Suppressor macrophage treated with lipopolysaccharide for 4 hours (primary cell): ENCODE measurements around the gene PDZD4.

ENCODE experiments used
- DNase-seq: peaks from one replicate; pipeline ENCODE4 v3.0.0-alpha.2; 2020

PDZD4 gene

DNA sequence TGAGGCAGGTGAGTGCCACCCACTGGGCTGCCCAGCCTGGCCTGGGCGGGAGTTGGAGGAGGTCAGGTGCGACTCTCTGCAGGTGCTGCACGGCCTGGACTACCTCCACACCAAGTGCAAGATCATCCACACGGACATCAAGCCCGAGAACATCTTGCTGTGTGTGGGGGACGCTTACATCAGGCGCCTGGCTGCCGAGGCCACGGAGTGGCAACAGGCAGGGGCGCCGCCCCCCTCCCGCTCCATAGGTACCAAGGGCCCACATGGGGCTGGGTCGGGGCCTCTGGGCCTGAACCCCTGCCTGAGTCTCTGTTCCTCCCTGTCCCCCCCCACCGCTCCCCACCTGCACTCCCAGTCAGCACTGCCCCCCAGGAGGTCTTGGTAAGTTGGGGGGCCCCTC is 47.5 kb downstream of the PDZD4 start:
- DNase-seq, result no peak

DNA sequence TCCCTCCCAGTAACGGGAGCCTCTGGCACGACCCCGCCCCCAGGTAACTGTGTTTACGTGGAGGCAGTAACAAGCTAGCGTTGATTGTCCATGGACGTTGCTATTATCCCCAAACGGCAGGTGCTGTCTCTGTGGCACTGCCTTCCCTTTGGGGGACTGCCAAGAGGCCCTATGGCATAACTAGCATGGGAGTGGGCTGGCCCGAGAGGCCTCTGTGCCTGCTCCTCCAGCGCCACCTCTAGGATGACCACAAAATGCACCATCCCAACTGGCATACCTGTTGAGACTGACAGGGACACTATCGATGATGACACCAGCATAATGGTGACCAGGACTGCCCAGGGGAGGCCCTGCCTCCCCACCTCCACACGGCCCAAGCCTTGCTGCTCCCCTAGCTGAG is 48.0 kb downstream of the PDZD4 start:
- DNase-seq, result no peak

DNA sequence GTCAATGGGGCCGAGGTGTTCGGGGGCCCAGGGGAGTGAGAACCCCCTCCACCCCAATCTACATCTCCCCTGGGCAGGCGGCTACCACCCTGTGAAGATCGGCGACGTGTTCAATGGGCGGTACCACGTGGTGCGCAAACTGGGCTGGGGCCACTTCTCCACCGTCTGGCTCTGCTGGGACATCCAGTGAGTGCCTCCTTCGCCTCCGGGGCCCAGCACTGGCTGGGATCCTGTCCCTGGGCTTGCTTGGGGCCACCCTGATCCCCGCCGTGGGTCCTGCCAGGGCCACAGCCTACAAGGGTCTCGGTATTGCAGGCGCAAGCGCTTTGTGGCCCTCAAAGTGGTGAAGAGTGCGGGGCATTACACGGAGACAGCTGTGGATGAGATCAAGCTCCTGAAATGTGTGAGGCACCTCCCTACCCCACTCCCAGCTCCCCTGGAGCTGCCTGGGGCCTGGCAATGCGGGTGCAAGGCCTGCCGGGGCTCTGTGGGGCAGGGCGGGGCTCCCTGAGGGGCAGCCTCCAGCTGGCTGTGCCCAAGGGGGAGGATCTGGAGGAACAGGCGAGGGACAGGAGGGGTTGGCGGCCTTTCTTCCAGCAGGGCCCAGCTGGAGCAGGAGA is 48.8 kb downstream of the PDZD4 start:
- DNase-seq, result no peak

DNA sequence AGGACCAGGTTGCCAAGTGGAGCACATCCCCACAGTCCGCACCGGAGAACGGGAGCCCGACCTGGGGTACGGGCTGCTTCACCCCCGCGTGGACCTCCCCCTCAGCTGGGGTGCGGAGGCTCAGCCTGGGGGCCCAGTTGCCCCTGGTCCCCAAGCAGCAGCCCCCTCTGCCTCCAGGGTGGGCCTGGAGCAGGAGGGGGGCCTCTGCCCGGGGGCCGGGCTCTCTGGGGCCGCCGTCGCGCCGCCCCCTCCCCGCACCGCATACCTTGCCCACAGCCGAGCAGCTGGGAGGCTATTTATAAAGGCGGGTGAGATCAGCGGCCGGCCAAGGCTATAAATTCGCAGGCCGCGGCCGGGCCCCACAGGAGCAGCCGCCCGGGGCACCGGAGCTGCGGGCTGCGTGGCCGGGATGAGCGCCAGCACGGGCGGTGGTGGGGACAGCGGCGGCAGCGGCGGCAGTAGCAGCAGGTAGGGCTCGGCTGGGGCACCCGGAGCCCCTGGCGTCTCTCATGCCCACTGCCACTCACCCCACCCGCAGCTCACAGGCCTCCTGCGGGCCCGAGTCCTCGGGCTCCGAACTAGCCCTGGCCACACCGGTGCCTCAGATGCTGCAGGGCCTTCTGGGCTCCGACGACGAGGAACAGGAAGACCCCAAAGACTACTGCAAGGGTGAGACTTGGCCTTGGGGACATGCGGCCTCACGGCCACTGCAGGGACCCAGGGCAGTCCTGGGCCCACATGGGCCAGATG is 49.5 kb downstream of the PDZD4 start, which contains the start of gene SRPK3:
Gene SRPK3 (plus strand): TSS at position 364 of the 750 bp plus-strand sequence. CDS start 46 bp downstream, at position 410.
- DNase-seq, result no peak

DNA sequence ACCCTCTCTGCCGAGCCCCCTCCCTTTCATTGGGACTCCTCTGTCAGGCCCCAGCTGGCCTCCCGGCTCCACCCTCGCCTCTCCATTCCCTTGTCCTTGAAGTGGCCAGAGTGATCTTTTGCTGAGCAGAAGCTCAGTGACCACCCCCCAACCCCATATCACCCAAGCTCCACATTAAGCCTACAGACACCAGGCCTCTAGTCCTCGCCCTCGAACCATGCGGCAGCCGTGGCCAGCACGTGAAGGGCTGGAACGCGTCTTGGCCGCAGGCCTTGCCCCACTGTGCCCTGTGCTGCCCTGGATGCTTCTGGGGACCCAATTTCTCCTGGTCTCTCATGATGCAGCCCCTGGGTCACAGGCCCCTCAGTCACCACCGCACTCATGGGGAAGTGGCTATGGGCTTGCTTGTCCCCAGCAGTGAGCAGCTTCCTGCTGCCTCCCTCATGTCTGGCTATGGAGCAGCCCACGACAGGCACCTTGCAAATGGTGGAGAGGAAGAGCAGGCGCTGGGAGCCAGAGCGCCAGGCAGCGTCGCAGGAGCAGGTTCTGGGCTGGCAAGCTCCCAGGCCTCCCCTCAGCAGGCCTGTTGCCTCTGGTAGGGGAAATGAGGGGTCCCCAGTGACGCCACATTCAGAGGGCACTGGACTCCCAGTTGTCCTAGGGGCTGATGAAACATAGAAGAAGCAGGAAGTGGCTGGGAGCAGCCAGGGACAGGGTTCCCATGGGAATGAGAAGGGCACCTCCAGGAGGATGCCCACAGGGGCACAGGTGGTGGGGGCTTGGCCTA is 50.3 kb downstream of the PDZD4 start:
- DNase-seq, result no peak

DNA sequence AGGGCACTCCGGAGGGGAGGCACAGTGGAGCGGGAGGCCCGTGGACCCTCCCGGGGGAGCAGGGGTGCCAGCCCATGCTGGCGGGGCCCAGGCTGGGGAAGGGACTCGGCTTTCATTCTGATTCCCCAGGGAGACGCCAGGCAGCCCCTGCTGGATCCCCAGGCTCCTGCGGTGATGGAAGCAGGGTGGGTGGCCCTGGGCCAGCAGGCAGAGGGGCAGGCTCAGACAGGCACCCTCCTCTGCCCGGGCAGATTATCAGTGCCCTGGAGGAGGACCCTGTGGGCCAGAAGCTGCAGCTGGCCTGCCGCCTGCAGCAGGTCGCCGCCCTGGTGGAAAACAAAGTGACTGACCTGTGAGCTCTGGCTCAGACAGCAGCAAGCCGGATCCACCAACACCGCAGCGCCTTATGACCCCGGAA is 51.7 kb downstream of the PDZD4 start:
- no peak for DNase-seq

DNA sequence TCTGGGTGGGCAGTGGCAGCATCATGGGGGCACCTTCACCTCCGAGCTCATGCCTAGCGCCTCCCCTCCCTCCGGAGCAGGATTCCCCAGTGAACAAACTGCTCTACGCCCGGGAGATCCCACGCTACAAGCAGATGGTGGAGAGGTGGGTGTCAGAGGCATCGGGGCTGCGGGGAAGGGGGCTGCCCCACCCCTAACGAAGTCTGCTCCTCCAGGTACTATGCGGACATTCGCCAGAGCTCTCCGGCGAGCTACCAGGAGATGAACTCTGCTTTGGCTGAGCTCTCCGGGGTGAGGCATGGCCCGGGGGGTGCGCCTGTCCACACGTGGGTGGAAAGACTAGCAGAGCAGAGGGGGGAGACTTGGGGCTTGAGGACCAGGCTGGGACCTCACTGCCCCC is 52.2 kb downstream of the PDZD4 start:
- no peak for DNase-seq

DNA sequence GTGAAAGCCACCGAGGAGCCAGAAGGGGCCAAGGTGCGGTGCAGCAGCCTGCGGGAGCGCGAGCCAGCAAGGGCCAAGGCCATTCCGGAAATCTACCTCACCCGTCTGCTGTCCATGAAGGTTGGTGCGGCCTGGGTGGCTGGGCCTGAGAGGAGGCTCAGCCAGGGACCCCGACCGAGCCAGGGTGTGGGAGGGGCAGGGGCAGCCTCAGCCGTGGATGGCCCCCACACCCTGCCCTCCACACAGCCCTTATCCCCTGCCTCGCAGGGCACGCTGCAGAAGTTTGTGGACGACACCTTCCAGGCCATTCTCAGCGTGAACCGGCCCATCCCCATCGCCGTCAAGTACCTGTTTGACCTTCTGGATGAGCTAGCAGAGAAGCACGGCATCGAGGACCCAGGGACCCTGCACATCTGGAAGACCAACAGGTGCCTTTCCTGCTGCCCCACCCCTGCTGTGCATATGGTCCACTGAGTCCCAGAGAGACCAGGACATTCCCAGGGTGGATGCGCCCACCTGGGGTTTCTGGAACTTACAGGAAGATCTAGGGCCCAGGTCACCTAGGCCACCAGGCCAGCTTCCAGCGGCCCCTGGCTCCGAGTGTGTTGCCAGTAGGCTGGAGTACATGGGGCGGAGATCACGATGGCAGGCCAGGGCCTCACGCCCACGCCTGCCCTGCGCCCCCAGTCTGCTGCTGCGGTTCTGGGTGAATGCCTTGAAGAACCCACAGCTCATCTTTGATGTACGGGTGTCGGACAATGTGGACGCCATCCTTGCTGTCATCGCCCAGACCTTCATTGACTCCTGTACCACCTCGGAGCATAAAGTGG is 52.9 kb downstream of the PDZD4 start:
- no peak for DNase-seq

DNA sequence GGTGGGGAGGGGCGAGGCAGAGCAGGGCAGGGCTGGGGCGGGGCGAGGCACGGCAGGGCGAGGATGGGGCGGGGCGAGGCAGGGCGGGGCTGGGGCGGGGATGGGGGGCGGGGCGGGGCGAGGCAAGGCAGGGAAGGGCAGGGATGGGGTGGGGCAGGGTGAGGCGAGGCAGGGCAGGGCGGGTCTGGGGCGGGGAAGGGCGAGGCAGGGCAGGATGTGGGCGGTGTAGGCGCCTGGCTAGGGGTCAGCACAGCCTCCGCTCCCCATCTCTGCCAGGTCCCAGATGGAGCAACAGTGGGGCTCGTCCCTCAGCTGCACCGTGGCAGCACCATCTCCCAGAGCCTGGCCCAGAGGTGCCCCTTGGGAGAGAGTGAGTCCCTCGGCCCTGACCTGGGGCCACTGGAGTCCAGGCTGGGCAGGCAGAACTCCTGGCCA is 53.7 kb downstream of the PDZD4 start:
- DNase-seq, result no peak

DNA sequence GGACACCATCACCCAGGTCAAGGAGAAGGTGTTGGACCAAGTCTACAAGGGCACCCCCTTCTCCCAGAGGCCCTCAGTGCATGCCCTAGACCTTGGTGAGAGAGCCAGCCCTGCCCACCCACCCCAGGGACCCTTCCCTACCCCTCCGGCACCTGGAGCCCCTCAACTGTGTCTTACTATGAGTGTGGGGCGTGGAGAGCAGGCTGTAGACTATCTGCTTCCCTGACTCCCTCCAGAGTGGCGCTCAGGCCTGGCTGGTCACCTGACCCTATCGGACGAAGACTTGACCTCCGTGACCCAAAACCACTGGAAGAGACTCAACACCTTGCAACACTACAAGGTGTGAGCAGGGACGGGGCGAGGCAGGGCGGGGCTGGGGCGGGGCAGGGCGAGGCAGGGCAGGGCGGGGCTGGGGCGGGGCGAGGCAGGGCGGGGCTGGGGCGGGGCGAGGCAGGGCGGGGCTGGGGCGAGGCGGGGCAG is 54.2 kb downstream of the PDZD4 start:
- no peak for DNase-seq

DNA sequence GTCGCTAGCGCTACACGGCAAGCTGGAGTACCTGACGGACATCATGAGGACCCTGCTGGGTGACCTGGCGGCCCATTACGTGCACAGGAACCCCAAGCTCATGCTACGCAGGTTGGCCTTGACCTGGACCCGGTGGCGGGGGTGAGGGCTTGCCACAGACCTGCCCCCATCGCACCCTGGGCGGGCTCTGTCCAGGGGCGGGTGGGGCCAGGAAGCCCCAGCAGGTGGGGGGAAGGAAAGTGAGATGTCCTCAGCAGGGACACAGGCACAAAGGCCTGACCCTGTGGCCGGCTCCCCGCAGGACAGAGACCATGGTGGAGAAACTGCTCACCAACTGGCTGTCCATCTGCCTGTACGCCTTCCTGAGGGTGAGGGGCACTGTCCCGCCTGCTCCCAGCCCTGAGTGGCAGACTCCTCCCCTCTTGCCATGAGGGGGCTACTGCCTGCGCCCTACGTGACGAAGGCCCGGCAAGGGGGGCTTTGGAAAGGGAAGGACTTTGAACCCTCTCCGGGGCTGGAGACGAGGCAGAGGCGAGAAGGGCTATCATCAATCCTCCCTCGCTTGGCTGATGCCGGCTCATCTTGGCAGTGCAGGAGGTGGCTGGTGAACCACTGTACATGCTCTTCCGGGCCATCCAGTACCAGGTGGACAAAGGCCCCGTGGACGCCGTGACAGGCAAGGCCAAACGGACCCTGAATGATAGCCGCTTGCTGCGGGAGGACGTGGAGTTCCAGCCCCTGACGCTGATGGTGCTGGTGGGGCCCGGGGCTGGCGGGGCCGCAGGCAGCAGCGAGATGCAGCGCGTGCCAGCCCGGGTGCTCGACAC is 54.8 kb downstream of the PDZD4 start:
- no peak for DNase-seq

DNA sequence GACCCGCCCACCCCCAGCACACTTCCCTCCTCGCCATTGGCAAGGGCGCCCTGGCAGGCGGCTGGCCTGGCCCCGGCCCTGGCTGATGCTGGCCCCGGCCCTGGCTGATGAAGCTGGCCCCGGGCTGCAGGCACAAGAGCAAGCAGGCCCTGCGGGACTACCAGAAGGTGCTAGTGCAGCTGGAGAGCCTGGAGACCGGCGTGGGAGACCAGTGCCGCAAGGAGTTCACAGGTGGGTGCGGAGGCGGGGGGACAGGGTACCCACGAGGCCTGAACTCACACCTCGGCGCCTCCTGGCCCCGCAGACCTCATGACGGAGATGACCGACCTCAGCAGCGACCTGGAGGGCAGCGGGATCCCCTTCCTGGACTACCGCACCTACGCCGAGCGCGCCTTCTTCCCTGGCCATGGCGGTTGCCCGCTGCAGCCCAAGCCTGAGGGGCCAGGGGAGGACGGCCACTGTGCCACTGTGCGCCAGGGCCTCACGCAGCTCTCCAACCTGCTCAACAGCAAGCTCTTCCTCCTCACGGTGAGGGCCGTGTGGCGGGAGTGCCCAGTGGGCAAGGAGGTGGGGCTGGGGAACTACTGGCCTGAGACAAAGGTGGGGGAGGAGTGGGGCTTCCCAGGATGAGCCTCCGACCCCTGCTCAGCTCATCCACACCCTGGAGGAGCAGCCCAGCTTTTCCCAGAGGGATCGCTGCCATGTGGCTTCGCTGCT is 55.6 kb downstream of the PDZD4 start:
- no peak for DNase-seq

DNA sequence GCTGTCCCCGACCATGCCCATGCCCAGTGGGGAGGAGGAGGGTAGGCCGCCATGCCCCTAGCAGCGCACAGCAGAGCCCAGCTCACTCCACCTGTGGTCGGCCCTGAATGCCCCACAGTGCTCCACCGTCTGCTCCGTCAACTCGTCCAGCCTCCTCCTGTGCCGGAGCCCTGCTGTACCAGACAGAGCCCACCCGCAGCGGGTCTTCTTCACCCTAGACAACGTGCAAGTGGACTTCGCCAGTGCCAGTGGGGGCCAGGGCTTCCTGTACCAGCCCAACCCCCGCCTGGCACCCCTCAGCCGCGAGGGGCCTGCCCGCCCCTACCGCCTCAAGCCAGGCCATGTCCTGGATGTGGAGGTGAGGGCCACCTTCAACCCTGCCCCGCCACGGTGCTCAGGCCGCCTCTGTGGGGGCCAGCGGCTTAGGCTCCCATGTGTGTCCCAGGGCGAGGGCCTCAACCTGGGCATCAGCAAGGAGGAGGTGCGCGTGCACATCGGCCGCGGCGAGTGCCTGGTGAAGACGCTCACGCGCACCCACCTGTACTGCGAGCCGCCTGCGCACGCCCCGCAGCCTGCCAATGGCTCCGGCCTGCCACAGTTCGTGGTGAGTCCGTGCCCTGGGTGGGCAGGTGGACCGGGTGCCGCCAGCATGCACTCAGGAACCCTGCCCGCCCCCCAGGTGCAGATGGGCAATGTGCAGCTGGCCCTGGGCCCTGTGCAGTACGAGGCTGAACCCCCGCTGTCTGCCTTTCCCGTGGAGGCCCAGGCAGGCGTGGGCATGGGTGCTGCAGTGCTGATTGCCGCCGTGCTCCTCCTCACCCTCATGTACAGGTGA is 56.4 kb downstream of the PDZD4 start:
- no peak for DNase-seq

DNA sequence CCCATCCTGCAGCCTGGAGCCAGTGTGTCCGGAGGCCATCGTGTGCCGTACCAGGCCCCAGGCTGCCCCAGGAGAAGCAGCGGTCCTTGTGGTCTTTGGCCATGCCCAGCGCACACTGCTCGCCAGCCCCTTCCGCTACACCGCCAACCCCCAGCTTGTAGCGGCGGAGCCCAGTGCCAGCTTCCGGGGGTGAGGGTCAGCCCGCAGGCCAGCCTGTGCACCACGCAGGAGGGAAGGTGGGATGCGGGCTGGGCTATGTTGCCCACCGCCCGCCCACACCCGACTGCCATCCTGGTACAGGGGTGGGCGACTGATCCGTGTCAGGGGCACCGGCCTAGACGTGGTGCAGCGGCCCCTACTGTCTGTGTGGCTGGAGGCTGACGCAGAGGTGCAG is 57.1 kb downstream of the PDZD4 start:
- DNase-seq, result no peak

DNA sequence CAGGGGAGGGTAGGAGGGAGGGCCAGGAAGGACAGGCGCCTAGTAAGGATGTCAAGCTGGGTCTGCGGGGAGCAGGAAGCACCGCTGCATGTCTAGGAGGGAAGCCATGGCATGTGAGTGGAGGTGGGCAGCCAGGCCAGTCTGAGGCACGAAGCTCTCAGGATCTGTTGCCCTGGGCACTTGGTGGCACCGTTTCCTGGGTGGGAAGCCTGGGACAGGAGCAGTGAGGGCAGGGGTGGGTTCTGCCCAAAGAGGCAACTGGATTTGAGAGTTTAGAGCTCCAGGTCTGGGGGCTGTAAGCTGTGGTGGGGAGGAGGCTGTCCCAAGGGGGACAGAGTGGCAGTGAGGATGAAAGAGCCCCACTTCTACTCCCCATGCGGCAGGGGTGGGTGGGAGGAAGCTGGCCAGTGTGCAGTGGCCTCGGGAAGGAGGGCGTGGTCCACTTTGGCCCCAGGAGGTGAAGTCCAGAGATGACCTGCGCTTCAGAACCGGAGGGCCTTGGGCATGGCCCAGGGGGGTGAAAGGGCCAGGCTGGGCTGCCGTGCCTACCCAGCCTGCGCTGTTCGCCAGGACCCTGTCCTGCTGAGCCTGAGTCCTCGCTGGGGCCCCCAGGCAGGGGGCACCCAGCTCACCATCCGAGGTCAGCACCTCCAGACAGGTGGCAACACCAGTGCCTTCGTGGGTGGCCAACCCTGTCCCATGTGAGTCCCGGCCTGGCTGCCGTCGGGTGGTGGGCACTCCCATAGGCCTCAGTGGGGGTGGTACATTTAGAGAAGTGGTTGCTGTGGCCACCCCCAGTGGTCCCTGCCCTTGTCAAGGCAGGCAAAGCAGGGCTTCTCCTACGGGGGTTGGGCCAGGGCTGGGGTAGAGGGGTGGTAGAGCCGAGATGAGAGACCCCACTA is 57.8 kb downstream of the PDZD4 start:
- no peak for DNase-seq

DNA sequence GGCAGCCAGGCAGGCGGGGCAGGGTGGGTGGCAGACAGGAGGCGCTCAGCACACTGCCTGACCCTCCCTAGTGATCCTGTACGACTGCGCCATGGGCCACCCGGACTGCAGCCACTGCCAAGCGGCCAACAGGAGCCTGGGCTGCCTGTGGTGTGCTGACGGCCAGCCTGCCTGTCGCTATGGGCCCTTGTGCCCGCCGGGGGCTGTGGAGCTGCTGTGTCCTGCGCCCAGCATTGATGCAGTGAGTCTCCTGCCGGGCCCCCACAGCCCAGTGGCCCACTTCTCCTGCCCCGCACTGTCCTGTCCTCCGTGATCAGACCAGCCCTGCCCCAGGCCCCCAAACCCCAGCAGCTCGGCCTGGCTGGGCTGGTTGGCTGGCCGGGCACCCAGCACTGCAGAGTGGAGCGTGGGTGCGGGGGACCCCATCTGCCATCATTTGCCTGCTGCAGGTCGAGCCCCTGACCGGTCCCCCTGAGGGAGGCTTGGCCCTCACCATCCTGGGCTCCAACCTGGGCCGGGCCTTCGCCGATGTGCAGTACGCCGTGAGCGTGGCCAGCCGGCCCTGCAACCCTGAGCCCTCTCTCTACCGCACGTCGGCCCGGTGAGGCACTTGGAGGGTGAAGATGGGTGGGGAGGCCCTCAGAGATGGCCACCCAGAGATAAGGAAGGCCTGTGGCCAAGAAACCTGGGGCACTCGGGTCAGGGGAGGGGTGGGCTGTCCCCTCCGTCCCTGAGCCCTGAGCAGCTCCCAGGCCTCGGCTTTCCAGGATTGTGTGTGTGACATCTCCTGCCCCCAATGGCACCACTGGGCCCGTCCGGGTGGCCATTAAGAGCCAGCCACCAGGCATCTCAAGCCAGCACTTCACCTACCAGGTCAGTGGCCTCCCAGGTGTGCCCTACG is 58.7 kb downstream of the PDZD4 start:
- no peak for DNase-seq

DNA sequence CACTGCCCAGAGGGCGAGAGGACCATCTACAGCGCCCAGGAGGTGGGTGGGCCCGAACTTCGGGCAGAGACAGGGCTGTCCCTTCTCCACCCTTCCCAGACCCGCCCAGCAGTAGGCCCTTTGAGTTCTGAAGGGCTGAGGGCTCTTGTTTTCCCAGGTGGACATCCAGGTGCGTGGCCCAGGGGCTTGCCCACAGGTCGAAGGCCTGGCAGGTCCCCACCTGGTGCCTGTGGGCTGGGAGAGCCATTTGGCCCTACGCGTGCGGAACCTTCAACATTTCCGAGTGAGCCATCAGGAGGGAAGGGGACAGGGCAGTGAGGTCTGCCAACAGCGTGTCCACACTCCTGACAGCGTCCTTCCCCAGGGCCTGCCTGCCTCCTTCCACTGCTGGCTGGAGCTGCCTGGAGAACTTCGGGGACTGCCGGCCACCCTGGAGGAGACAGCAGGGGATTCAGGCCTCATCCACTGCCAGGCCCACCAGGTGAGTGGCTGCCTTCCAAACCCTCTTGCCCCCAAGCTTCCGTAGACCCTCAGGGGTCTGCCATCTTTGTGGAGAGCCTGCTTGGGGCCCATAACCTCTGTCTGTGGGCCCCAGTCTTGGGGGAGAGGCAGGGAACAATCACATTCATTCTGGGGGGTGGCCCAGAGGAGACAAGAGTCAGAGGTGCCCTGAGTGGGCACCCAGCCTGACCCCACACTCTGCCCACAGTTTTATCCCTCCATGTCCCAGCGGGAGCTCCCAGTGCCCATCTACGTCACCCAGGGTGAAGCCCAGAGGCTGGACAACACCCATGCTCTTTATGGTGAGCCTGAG is 59.5 kb downstream of the PDZD4 start:
- no peak for DNase-seq
